GM13977 (cell line): ENCODE measurements around the gene ATOH1.

ENCODE experiments used
- DNase-seq: peaks from one replicate; pipeline ENCODE4 v3.0.0; 2012; ENCODE audit warnings: low spot score
- in situ Hi-C: fragments of 300-500 bp; cut with MboI; formaldehyde crosslinking; loops from one replicate; pipeline ENCODE4 v1.12.0; 2022; ENCODE audit warnings: low sequenced_read_pairs, low pct_unique_long_range_greater_than_20kb, mixed read lengths, inconsistent platforms; ENCODE audit not compliant: unreplicated experiment
- TF ChIP-seq, protein P1 (sequence below): IDR thresholded peaks from 2 replicates; pipeline ENCODE4 v1.5.1; 2012; ENCODE audit warnings: mild to moderate bottlenecking, control low read depth; ENCODE audit not compliant: insufficient read depth; ENCODE audit errors: extremely low read depth, missing control alignments

The ATOH1 gene

GRCh38 chr4:93825551-93826216 is 2.9 kb upstream of the ATOH1 start:
- DNase-seq: peak; percentile 5
- TF ChIP-seq, protein P1, sequence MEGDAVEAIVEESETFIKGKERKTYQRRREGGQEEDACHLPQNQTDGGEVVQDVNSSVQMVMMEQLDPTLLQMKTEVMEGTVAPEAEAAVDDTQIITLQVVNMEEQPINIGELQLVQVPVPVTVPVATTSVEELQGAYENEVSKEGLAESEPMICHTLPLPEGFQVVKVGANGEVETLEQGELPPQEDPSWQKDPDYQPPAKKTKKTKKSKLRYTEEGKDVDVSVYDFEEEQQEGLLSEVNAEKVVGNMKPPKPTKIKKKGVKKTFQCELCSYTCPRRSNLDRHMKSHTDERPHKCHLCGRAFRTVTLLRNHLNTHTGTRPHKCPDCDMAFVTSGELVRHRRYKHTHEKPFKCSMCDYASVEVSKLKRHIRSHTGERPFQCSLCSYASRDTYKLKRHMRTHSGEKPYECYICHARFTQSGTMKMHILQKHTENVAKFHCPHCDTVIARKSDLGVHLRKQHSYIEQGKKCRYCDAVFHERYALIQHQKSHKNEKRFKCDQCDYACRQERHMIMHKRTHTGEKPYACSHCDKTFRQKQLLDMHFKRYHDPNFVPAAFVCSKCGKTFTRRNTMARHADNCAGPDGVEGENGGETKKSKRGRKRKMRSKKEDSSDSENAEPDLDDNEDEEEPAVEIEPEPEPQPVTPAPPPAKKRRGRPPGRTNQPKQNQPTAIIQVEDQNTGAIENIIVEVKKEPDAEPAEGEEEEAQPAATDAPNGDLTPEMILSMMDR: no peak
- in situ Hi-C loops: no loop called here

DNA sequence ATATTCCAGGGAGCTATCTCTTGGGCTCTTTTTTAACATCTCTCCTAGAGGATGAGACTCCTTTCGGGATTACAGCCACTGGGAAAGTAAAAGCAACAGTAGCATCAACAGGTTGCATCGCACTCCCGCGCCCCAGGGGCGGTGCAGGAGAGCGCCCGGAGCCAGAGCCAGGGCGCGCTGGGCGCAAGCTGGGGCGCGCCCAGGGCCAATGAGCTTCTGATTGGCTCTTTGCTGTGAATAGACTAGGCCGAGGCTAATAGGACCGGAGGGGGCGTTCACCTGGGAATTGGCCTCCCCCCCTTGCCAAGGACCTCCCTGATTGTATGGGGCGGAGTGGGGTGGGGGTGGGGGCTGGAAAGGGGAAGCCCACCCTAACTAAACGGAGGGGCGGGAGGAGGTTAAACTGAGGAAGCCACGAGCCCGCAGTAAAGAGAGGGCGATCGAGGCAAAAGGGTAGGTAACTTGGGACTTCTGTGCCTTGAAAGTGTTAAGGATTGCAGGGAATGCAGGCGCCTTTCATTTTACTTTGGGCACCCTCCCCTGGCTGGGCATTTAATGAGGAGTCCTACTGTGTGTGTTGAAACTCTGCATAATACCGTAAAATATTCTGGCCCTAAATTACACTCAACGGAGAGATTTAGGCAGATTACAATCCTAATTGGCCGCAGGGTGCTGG is 1.1 kb upstream of the ATOH1 start:
- in situ Hi-C loops: no loop called here
- TF ChIP-seq, protein P1: no peak
- peak; percentile 30 for DNase-seq

DNA sequence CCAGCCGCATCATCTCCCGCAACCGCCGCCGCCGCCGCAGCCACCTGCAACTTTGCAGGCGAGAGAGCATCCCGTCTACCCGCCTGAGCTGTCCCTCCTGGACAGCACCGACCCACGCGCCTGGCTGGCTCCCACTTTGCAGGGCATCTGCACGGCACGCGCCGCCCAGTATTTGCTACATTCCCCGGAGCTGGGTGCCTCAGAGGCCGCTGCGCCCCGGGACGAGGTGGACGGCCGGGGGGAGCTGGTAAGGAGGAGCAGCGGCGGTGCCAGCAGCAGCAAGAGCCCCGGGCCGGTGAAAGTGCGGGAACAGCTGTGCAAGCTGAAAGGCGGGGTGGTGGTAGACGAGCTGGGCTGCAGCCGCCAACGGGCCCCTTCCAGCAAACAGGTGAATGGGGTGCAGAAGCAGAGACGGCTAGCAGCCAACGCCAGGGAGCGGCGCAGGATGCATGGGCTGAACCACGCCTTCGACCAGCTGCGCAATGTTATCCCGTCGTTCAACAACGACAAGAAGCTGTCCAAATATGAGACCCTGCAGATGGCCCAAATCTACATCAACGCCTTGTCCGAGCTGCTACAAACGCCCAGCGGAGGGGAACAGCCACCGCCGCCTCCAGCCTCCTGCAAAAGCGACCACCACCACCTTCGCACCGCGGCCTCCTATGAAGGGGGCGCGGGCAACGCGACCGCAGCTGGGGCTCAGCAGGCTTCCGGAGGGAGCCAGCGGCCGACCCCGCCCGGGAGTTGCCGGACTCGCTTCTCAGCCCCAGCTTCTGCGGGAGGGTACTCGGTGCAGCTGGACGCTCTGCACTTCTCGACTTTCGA is 654 bp downstream of the ATOH1 start:
- in situ Hi-C loops: no loop called here
- TF ChIP-seq, protein P1: no peak
- peak; percentile 29 for DNase-seq

GRCh38 chr4:93829820-93830687 is 1.5 kb downstream of the ATOH1 start:
- in situ Hi-C loops: no loop called here
- TF ChIP-seq, protein P1: no peak
- no peak for DNase-seq

DNA sequence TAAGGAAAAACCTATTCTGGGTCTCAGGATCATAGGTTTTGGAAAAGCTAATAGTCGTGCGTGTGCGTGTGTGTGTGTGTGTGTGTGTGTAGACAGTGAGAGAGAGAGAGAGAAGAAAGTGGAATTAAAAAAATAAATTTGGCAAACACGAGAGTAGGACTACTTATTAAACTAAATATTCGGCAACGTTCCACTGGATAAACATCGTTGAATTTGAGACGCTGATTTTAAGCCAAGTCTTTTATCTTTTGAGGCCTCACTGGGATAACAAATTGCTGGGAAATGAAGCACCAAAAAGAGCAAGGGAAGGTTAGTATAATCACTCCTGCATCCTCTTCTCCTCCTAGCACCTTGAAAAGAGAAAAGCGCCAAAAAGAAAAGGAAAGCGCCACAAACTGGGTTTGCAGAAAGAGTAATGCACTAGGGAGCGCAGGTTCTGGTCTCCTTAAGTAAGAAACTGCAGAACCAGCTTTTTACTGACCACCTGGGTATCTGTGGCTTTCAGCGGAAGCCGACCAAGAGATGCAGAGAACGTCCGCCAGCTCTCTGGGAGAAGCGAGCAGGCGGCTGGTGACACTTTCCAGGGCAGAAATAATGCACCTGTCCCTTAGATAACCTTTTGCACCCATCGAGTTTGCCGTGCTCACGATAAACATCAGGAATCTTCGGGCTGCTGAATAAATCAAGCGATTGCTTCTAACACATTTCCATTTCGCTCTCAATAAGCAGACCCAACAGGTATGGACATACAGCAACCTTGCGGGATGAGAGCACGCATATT is 3.4 kb downstream of the ATOH1 start:
- in situ Hi-C loops: no loop called here
- no peak for DNase-seq

More for the DNA sequence above, 3.4 kb downstream of the ATOH1 start:
- TF ChIP-seq, protein P1: no peak
